Measurements from ENCODE around the gene GANAB.
"Not testable (repeated sequence)": the region's sequence is repeated elsewhere in the genome, so short reads cannot be mapped to it uniquely, and the experiment has no call there.

GRCh38 chr11:62693624-62694023 lies 47.2 kb upstream of the GANAB start:
- not testable (repeated sequence) for TF ChIP-seq CTCF (IDR thresholded peaks at IDR 0.05; ENCODE audit: low read depth, low read length); POLR2A (IDR thresholded peaks at IDR 0.05; ENCODE audit: extremely low read depth, insufficient read length); MYC (IDR thresholded peaks at IDR 0.05; ENCODE audit: low read depth, low read length)
